Panc1 (cell line): ENCODE measurements around the gene DUT. TPM values are rescaled to one million over a fixed set of nuclear protein-coding genes. Genes with fewer than 3 reads are reported as not detected.

ENCODE experiments used
- ATAC-seq: fragments of 200-7000 bp; cut with Tn5 transposase; 2 replicates; pipeline ENCODE4 v1.9.1; 2020; ENCODE audit warnings: mild to moderate bottlenecking, moderate library complexity
- BruUV-seq: library from RNA; stranded (reverse); fragments of 400-500 nt; replicated peaks from 2 replicates; lab custom pipeline; 2021; lab: Mats Ljungman, UMichigan
- CTCF ChIA-PET: fragments of 300-600 bp; sonication (Branson Sonifier 250); formaldehyde crosslinking; loops from one replicate; lab custom pipeline; 2022; ENCODE audit warnings: antibody characterized with exemption; lab: Charles Lee
- POLR2A ChIA-PET: fragments of 300-600 bp; sonication (Branson Sonifier 250); formaldehyde crosslinking; loops from one replicate; lab custom pipeline; 2022; ENCODE audit warnings: antibody characterized with exemption; lab: Charles Lee
- DNase-seq: peaks from one replicate; pipeline ENCODE4 v3.0.0-alpha.2; 2010; ENCODE audit warnings: low read depth, low spot score
- H3K27ac ChIP-seq: 2 replicates; pipeline ENCODE4 v1.5.1; 2011; ENCODE audit warnings: mild to moderate bottlenecking, low read length, inconsistent platforms
- H3K27me3 ChIP-seq: fragments of 200-500 bp; sonication (Bioruptor generic); 2 replicates; pipeline ENCODE4 v1.6.0; 2014; ENCODE audit warnings: low read length, inconsistent platforms; ENCODE audit not compliant: control insufficient read depth, insufficient read depth
- H3K36me3 ChIP-seq: fragments of 200-500 bp; sonication (Bioruptor generic); 2 replicates; pipeline ENCODE4 v1.5.1; 2014; ENCODE audit warnings: inconsistent platforms, mild to moderate bottlenecking, low read length, moderate library complexity; ENCODE audit not compliant: control insufficient read depth, insufficient read depth
- H3K4me1 ChIP-seq: 2 replicates; pipeline ENCODE4 v1.5.1; 2011; ENCODE audit warnings: inconsistent platforms, mild to moderate bottlenecking, low read length, moderate library complexity; ENCODE audit not compliant: control insufficient read depth, insufficient read depth
- H3K4me3 ChIP-seq, 2 experiments: 2 replicates each; pipeline ENCODE4 v1.5.1; 2011 to 2012; ENCODE audit warnings: low read depth in 2 of 2, low read length in 2 of 2, mild to moderate bottlenecking in 2 of 2, inconsistent platforms in 1 of 2, moderate library complexity in 1 of 2
- H3K9me3 ChIP-seq: fragments of 200-500 bp; sonication (Bioruptor generic); 2 replicates; pipeline ENCODE4 v1.5.1; 2014; ENCODE audit warnings: low read depth, mild to moderate bottlenecking, inconsistent platforms, low read length, moderate library complexity; ENCODE audit not compliant: control insufficient read depth, insufficient read depth
- CTCF ChIP-seq: fragments of 450-650 bp; IDR thresholded peaks from 2 replicates; pipeline ENCODE4 v1.5.1; 2017; ENCODE audit warnings: mild to moderate bottlenecking
- POLR2AphosphoS5 ChIP-seq: IDR thresholded peaks from 2 replicates; pipeline ENCODE4 v1.6.1; 2012; ENCODE audit warnings: mild to moderate bottlenecking, low read depth, low read length, moderate library complexity
- REST ChIP-seq, 2 experiments: IDR thresholded peaks; 2 replicates each; pipeline ENCODE4 v1.6.1; 2011 to 2012; ENCODE audit warnings: low read depth in 2 of 2, control low read depth in 1 of 2, low read length in 1 of 2, mild to moderate bottlenecking in 1 of 2, moderate library complexity in 1 of 2; ENCODE audit not compliant: insufficient read depth in 1 of 2
- SIN3A ChIP-seq: IDR thresholded peaks from 2 replicates; pipeline ENCODE4 v1.6.1; 2012; ENCODE audit warnings: low read depth, mild to moderate bottlenecking, low read length, moderate library complexity, borderline replicate concordance; ENCODE audit not compliant: insufficient read depth
- TCF7L2 ChIP-seq: IDR thresholded peaks from 2 replicates; pipeline ENCODE4 v1.6.1; 2011; ENCODE audit warnings: mild to moderate bottlenecking, low read depth, low read length, inconsistent platforms
- in situ Hi-C: cut with HindIII; loops from 2 replicates; pipeline ENCODE4 v1.10.0; 2016; ENCODE audit warnings: low sequenced_read_pairs, low pct_unique_long_range_greater_than_20kb
- intact Hi-C: fragments of 100-400 bp; cut with micrococcal nuclease; formaldehyde crosslinking; loops from one replicate; pipeline ENCODE4 v1.10.0; 2022; ENCODE audit not compliant: unreplicated experiment
- total RNA-seq: library from RNA; stranded (reverse); gene quantifications from one replicate; pipeline ENCODE4 v1.2.1, GENCODE V29; 2021; ENCODE audit not compliant: unreplicated experiment

DUT gene
- total RNA-seq, 1 experiment from 2014 or later, result 220 TPM

- ATAC-seq, result no peak
- H3K4me3 ChIP-seq, result no peak overlapping the region
- no peak for TF ChIP-seq POLR2AphosphoS5
- TF ChIP-seq TCF7L2, result no peak
- TF ChIP-seq REST (IDR thresholded peaks at IDR 0.05; ENCODE audit: insufficient read depth in 1 of 2, low read depth in 2 of 2, low read length in 1 of 2), result no peak
- no peak for TF ChIP-seq CTCF
- no peak for TF ChIP-seq SIN3A
- no peaks in the 10 kb centered on the region for H3K9me3 ChIP-seq
- no peak for DNase-seq
- intact Hi-C loops, result loop anchor here (10.0 kb wide), 1 partner anchor 1087 kb away; no protein-coding TSS in a partner anchor
- POLR2A ChIA-PET, result no interaction called here
- in situ Hi-C loops, result no loop called here
- H3K27me3 ChIP-seq, result peaks cover 5% of the 10 kb centered on the region
- BruUV-seq, result no TSS peak
- no peaks in the 10 kb centered on the region for H3K36me3 ChIP-seq
- H3K27ac ChIP-seq, result no peak overlapping the region
- H3K4me1 ChIP-seq, result peaks cover 4% of the 10 kb centered on the region; the same call in 1 of the 2 replicates
- CTCF ChIA-PET, result no interaction called here
Observed at GRCh38 chr15:48282216-48282615, 49.0 kb upstream of the DUT start.

GRCh38 chr15:48283396-48284145 lies 47.7 kb upstream of the DUT start:
- in situ Hi-C loops, result no loop called here
- intact Hi-C loops, result loop anchor here (10.0 kb wide), 1 partner anchor 1089 kb away; no protein-coding TSS in a partner anchor

More at GRCh38 chr15:48283396-48284145, 47.7 kb upstream of the DUT start:
- H3K9me3 ChIP-seq, result no peaks in the 10 kb centered on the region
- no peak for DNase-seq
- peaks cover 4% of the 10 kb centered on the region; the same call in 1 of the 2 replicates for H3K4me1 ChIP-seq
- POLR2A ChIA-PET, result no interaction called here
- no peak overlapping the region for H3K4me3 ChIP-seq
- CTCF ChIA-PET, result interaction anchor here (1.8 kb wide), 1 partner anchor 170 kb away, joined by 4 read pairs; no protein-coding TSS in a partner anchor
- no peaks in the 10 kb centered on the region for H3K36me3 ChIP-seq
- no peak for TF ChIP-seq SIN3A
- no peak for TF ChIP-seq REST (IDR thresholded peaks at IDR 0.05; ENCODE audit: insufficient read depth in 1 of 2, low read depth in 2 of 2, low read length in 1 of 2)
- TF ChIP-seq CTCF, result no peak
- TF ChIP-seq POLR2AphosphoS5, result no peak
- no peak for TF ChIP-seq TCF7L2
- no TSS peak for BruUV-seq
- H3K27me3 ChIP-seq, result peaks cover 5% of the 10 kb centered on the region
- ATAC-seq, result no peak
- H3K27ac ChIP-seq, result no peak overlapping the region
